Coronary artery (tissue), 2 donors: ENCODE measurements around the gene WWC2.

Experiments used
- DNase-seq: peaks from one replicate; pipeline ENCODE4 v3.0.0-alpha.2; 2017; ENCODE audit warnings: low spot score
- H3K27ac ChIP-seq, 2 donors: fragments of 200-600 bp; sonication (generic); one replicate each; pipeline ENCODE4 v1.5.1; 2016 to 2019
- H3K4me3 ChIP-seq: fragments of 200-600 bp; sonication (generic); 2 replicates; pipeline ENCODE4 v1.5.1; 2016; ENCODE audit warnings: mild to moderate bottlenecking, moderate library complexity
- TF ChIP-seq, protein P1 (sequence below): fragments of 200-600 bp; sonication (generic); IDR thresholded peaks from one replicate; pipeline ENCODE4 v1.5.1; 2019; ENCODE audit warnings: antibody characterized with exemption

WWC2 gene

DNA sequence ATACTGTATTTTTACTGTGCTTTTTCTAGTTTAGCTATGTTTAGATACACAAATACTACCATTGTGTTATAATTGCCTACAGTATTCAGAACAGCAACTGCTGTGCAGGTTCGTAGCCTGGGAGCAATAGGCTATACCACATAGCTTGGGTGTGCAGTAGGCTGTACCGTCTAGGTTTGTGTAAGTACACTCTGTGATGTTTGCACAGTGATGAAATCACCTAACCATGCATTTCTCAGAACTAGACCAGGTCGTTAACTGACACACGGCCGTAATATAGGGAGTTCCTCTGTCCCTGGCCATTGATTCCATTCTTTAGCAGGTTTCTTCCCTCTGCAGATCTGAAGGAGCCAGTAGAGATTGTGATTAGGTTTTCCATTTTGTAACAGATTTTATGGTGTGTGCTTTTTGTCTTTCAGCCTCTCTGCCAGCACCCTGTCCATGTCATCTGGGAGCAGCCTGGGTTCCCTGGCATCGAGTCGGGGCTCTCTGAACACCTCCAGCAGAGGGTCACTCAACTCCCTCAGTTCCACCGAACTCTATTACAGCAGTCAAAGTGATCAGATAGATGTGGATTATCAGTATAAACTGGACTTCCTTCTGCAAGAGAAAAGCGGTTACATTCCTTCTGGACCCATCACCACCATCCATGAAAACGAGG, 161.6 kb downstream of the WWC2 start:
- Histone ChIP-seq H3K27ac (no peak overlapping the region), H3K4me3 (no peak overlapping the region)
- TF ChIP-seq, protein P1, sequence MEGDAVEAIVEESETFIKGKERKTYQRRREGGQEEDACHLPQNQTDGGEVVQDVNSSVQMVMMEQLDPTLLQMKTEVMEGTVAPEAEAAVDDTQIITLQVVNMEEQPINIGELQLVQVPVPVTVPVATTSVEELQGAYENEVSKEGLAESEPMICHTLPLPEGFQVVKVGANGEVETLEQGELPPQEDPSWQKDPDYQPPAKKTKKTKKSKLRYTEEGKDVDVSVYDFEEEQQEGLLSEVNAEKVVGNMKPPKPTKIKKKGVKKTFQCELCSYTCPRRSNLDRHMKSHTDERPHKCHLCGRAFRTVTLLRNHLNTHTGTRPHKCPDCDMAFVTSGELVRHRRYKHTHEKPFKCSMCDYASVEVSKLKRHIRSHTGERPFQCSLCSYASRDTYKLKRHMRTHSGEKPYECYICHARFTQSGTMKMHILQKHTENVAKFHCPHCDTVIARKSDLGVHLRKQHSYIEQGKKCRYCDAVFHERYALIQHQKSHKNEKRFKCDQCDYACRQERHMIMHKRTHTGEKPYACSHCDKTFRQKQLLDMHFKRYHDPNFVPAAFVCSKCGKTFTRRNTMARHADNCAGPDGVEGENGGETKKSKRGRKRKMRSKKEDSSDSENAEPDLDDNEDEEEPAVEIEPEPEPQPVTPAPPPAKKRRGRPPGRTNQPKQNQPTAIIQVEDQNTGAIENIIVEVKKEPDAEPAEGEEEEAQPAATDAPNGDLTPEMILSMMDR: no peak
- no peak for DNase-seq

DNA sequence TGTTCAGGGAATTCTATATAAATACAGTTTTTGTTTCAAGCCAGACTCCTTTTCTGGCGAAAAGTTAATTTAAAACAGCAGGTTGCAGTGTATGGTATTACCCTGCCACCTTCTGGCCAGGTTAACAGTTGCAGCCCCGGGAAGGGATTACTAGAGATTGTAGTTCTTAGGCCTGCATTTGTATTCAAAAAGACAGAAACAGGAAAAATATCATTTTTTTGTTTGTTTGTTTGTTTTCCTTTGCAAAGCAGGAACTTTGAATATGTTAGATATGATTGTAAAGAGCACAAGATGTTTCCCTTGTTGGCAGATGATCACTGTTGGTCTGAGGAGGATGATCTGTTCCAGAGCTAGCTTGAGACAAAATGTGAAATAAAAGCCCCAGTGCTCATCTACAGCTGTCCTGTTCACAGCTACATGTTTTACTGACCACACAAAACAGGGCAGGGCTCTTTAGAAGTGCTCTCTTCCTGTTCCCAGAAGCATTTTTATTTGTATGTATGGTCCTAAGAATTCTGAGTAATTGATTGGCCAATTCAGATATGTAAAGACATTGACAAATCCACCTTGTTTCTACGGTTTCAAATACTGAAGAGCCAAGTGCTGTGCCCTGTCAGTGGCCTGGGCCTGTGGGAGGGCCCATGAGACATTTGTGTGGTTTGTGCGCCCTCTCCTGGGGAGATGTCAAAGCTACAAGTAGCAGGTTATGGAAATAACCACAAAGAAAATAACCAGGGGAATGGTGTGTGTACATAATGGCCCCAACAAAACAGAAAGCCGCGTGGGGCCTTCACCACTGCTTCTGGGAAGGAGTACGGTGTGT, 163.1 kb downstream of the WWC2 start:
- peak; percentile 80 for DNase-seq
- H3K27ac ChIP-seq: peak overlapping the region; percentile 32 to 54
- TF ChIP-seq, protein P1: peak; percentile 60
- no peak overlapping the region for H3K4me3 ChIP-seq

DNA sequence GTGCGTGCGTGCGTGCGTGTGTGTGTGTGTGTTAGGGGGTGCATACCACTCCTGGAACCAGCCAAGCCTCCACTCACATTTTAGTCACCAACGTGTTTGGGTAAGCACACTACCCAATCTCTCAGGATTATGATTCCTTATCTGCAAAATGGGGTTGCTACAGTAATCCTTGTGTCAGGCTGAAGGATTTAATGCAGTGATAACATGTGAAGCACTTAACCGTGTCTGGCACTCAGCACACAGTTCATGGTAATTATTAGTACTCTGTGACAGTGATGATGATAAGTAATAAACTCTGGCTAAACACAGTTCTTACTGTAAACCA, 163.7 kb downstream of the WWC2 start:
- Histone ChIP-seq H3K27ac (no peak overlapping the region), H3K4me3 (no peak overlapping the region)
- TF ChIP-seq, protein P1: no peak
- DNase-seq: no peak

DNA sequence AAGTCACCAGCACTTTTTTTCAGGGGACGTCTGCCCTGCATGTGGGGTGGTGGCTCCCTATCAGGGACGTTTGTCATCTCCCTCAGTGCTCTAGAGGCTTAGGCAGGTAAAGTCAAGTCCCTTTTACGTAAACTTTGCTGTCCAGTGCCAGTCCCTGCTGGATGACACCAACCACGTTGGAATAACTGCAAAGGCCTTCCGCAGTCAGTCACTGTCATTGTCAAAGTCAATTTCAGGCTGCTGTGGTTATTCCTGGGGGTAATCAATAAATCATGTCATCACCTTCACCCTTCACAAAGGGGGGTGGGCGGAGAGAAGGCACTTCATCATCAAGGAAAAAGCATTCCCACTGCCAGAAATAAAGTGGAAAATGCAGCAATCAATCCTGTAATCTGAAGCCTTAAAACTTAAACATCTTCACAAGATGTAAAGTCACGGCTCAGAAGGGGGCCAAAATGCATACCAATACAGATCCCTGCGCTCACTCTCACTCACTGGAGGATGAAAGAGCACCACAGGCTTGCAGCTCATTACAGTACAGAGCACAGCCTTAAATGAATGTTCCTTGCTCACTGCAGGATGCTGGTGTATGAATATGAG, 164.8 kb downstream of the WWC2 start:
- Histone ChIP-seq H3K4me3 (no peak overlapping the region), H3K27ac (no peak overlapping the region)
- DNase-seq: no peak
- TF ChIP-seq, protein P1: no peak

DNA sequence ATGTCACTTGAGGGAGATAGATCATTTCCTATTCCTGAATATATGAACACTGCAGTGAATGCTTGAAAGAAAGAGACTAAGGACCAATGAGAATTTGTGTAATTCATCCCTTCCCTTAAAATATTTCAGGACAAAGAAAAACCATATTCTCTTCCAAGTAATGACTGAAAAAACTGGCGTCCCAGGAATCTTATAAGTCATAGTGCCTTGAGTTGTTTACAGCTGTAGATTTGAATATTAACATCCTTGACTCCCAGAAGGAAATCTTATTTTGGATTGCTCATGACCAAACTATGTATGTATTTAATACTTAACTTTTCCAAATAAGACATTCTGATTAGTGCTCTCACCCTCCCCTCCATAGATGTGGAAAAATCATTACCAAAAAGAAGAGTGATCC, 165.6 kb downstream of the WWC2 start:
- TF ChIP-seq, protein P1: no peak
- Histone ChIP-seq H3K27ac (no peak overlapping the region), H3K4me3 (no peak overlapping the region)
- no peak for DNase-seq

DNA sequence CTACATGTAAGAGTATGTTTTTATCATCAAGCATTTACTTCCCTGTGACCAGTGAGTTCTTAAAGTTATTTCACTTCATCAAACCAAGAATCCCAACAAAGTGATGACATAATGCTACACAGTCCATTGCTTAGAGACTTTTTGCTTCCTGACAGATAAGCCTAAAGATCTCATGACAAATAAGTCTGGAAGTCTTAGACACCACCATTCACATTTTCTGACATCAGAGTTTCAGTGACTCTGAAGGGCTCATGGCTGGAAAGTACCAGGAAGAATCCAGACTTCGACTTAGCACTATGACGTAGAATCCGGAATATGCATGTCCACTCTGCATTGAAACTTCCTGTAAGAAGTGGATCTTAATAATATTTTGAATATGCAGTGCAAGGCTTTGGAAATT, 167.3 kb downstream of the WWC2 start:
- no peak overlapping the region for H3K27ac ChIP-seq
- DNase-seq: no peak
- TF ChIP-seq, protein P1: no peak
- H3K4me3 ChIP-seq: no peak overlapping the region
